Upper lobe of right lung (tissue), 1 donor: Measurements from ENCODE around the gene VSIR. TPM values are rescaled to one million over a fixed set of nuclear protein-coding genes. Genes with fewer than 3 reads are reported as not detected.

ENCODE experiments used
- ATAC-seq: fragments of 200-7000 bp; cut with Tn5 transposase; one replicate; pipeline ENCODE4 v1.9.1; 2020; ENCODE audit warnings: mild to moderate bottlenecking, moderate library complexity
- DNase-seq: peaks from one replicate; pipeline ENCODE4 v3.0.0-alpha.2; 2020
- H3K27ac ChIP-seq: fragments of 200-600 bp; one replicate; pipeline ENCODE4 v1.8.0; 2022
- H3K27me3 ChIP-seq: fragments of 200-600 bp; one replicate; pipeline ENCODE4 v1.8.0; 2022; ENCODE audit warnings: mild to moderate bottlenecking
- H3K36me3 ChIP-seq: fragments of 200-600 bp; one replicate; pipeline ENCODE4 v1.8.0; 2022
- H3K4me1 ChIP-seq: fragments of 200-600 bp; one replicate; pipeline ENCODE4 v1.8.0; 2022
- H3K4me3 ChIP-seq: fragments of 200-600 bp; one replicate; pipeline ENCODE4 v1.8.0; 2022; ENCODE audit warnings: mild to moderate bottlenecking
- H3K9me3 ChIP-seq: fragments of 200-600 bp; one replicate; pipeline ENCODE4 v1.8.0; 2022
- intact Hi-C: fragments of 100-400 bp; cut with DNase I; formaldehyde crosslinking; loops from one replicate; pipeline ENCODE4 v1.11.0; 2022
- total RNA-seq: library from RNA; stranded (reverse); fragmentation: NEBNext Ultra II Directional; extraction: Animal tissue kit (Norgen Biotek cat#: 25700); gene quantifications from one replicate; pipeline ENCODE4 v1.2.1, GENCODE V29; 2021
- TF ChIP-seq, protein P1 (sequence below): fragments of 200-600 bp; IDR thresholded peaks from one replicate; pipeline ENCODE4 v1.8.0; 2022; ENCODE audit warnings: antibody characterized with exemption
- donor health status: DM: no; HTN: yes; CAD: no; lungs with severe emphysema.

The VSIR gene
- total RNA-seq, 1 donor from 2014 or later: 128 TPM

DNA sequence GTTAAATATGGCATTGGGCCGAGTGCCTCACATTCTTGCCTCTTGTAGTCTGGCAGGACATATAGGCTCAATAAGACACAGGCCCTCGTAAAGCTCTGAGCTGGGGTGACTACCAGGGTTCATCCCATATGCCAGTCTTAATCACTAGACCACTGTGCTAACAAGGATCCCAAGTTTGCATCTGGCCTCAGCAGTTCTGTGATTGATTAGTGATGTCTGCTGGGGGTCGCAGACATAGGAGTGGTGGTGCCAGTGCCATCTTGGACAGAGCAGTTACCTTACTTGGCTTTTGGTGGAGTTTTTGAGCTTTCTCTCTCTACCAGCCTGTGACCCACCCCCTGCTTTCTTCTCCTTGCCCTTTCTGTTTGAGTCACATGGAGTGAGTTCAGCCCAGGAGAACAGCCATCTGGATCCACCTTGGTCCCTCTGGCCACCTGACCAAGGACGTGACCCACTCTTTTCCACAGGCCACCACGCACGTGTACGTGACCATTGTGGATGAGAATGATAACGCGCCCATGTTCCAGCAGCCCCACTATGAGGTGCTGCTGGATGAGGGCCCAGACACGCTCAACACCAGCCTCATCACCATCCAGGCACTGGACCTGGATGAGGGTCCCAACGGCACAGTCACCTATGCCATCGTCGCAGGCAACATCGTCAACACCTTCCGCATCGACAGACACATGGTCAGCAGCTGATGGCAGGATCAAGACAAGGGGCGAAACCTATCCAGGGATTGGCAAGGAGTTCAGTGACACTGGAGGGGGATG, 4.1 kb upstream of the VSIR start:
- H3K4me1 ChIP-seq: peaks cover 35% of the 10 kb centered on the region
- H3K27me3 ChIP-seq: no peaks in the 10 kb centered on the region
- no peaks in the 10 kb centered on the region for H3K9me3 ChIP-seq
- DNase-seq (no peak), ATAC-seq (no peak)
- intact Hi-C loops: no loop called here
- H3K4me3 ChIP-seq: no peak overlapping the region
- H3K27ac ChIP-seq: no peak overlapping the region
- TF ChIP-seq, protein P1, sequence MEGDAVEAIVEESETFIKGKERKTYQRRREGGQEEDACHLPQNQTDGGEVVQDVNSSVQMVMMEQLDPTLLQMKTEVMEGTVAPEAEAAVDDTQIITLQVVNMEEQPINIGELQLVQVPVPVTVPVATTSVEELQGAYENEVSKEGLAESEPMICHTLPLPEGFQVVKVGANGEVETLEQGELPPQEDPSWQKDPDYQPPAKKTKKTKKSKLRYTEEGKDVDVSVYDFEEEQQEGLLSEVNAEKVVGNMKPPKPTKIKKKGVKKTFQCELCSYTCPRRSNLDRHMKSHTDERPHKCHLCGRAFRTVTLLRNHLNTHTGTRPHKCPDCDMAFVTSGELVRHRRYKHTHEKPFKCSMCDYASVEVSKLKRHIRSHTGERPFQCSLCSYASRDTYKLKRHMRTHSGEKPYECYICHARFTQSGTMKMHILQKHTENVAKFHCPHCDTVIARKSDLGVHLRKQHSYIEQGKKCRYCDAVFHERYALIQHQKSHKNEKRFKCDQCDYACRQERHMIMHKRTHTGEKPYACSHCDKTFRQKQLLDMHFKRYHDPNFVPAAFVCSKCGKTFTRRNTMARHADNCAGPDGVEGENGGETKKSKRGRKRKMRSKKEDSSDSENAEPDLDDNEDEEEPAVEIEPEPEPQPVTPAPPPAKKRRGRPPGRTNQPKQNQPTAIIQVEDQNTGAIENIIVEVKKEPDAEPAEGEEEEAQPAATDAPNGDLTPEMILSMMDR: no peak
- no peaks in the 10 kb centered on the region for H3K36me3 ChIP-seq

DNA sequence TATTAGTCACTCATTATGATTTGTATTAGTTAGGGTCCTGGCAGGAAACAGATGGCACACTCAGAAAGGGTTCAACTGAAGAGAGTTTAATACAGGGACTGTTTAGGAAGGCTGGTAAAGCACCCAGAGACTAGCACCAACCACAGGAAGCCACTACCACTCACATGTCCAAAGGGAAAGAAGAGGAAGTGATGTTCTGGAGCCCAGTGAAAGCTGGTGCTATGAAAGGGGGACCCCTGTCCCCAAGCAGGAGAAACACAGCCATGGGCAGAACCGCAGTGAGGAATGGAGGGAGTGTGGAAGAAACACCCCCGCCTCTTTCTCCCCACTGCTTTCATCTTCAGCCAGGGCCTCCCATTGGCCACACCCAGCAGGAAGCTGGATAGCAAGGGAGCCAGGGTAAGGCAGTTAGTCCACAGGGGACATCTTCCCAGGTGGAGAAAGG, 3.2 kb upstream of the VSIR start:
- peaks cover 43% of the 10 kb centered on the region for H3K4me1 ChIP-seq
- intact Hi-C loops: no loop called here
- H3K27ac ChIP-seq: no peak overlapping the region
- TF ChIP-seq, protein P1: no peak
- H3K4me3 ChIP-seq: no peak overlapping the region
- no peak for DNase-seq
- no peaks in the 10 kb centered on the region for H3K9me3 ChIP-seq
- no peak for ATAC-seq
- no peaks in the 10 kb centered on the region for H3K36me3 ChIP-seq
- H3K27me3 ChIP-seq: no peaks in the 10 kb centered on the region

DNA sequence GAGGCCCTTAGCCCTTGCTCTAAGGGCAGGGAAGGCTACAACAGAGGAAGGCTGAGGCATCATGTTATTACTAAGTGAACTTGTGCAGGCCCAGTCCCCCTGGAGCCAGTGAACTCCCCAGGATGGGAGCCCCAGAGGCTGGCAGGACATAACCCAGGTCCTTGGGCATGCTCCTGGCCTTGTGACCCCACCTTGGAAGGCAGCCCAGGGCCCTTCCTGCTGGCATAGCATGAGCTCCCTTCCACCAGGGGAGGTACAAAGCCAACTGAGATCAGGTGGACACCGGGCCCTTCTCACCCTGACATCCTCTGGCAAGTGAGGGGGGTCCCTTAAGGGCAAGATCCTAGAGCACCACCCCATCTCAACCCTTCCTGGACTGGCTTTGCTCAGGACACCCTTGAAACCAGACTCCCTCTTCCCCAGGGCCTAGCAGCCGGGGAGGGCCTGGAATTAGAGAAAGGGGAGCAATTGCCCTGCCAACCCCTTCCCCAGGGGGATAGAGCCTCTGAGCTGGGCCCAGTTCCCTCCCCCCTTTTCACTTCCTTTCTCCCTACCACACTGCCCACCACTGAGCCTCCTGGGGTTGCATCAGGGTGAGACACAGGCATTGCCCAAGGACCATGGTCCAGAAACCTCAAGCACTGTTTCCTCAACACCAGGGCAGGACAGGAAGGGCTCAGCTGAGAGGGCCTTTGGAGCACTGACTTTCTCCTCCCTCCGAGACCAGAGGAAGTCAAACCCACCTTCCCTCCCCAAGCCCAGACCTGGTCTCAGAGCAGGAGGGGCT, 1.8 kb upstream of the VSIR start:
- intact Hi-C loops: no loop called here
- H3K4me1 ChIP-seq: peaks cover 57% of the 10 kb centered on the region

DNA sequence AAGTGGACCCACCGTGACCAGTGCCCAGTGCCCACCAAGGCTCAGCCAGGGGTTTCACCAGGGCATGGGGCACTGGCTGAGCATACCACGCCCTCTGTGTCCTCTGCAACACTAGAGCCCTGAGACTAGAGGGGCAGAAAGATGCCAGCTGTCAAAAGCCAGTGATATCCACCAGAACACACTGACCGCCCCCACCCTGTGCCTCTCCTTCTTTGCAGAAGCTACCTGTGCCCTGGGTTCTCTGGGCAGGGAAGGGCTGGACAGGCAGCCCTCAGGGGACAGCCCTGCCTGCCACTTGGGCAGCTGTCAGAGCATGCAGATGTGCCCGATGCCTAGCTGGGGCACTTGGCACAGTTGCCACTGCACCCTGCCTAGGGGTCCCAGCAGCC, 494 bp downstream of the VSIR start:
- H3K4me3 ChIP-seq: peak overlapping the region; percentile 70
- ATAC-seq (peak; percentile 1), DNase-seq (no peak)
- peak overlapping the region; percentile 90 for H3K27ac ChIP-seq
- intact Hi-C loops: no loop called here
- H3K4me1 ChIP-seq: peaks cover 78% of the 10 kb centered on the region
- TF ChIP-seq, protein P1: no peak
- no peaks in the 10 kb centered on the region for H3K36me3 ChIP-seq
- H3K27me3 ChIP-seq: no peaks in the 10 kb centered on the region
- no peaks in the 10 kb centered on the region for H3K9me3 ChIP-seq

More for the DNA sequence above, 1.8 kb upstream of the VSIR start:
- DNase-seq: peak; percentile 81
- ATAC-seq: peak; percentile 47
- TF ChIP-seq, protein P1: no peak
- no peak overlapping the region for H3K4me3 ChIP-seq
- H3K27me3 ChIP-seq: no peaks in the 10 kb centered on the region
- no peaks in the 10 kb centered on the region for H3K9me3 ChIP-seq
- H3K27ac ChIP-seq: peak overlapping the region; percentile 36
- H3K36me3 ChIP-seq: no peaks in the 10 kb centered on the region

DNA sequence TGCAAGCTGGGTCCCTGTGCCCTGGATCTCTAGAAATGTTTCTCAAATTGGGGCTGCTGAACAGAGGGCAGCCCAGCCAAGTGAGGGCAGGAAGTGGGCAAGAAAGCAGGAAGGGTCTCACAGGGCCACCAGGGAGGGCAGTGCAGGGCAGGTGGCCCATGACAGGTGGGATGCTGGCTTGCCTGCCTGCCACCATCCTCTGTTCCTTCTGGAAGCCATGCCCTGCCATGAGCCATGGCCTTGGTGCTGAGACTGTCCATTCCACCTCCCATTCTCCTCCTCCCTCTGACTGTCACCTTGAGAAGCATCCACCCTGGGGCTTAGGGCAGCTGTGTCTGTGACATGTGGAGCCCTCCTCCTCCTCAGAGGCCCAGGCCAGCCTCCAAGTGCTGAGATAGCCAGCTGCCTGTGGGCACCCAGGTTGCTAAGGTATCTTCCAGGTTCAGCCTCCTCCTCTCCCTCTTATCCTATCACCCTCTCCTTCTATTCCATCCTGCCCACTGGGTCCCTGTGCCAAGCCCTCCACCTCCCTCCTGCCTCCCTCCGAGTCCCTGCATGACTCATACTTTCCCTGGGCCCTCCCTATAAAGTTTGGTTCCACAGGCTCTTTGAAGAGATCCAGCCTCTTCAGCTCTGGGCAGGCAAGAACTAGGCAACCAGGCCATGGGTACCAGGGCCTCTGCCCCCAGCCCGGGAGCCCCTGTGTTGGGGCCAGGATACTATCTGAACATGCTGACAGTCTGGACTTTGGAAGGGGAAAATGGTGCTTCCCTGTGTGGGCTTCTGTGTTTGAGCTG, 1.3 kb downstream of the VSIR start:
- Histone ChIP-seq H3K9me3 (no peaks in the 10 kb centered on the region), H3K36me3 (no peaks in the 10 kb centered on the region), H3K4me1 (peaks cover 86% of the 10 kb centered on the region), H3K27me3 (no peaks in the 10 kb centered on the region), H3K27ac (peak overlapping the region; percentile 90), H3K4me3 (peak overlapping the region; percentile 70)
- TF ChIP-seq, protein P1: no peak
- ATAC-seq (peak; percentile 24), DNase-seq (no peak)
- intact Hi-C loops: no loop called here
